ENCODE data around the gene NDUFS7. TPM values are rescaled to one million over a fixed set of nuclear protein-coding genes. Genes with fewer than 3 reads are reported as not detected.

The NDUFS7 gene
- total and polyA plus RNA-seq, 2 donors, result 61.8 to 86.7 TPM

DNA sequence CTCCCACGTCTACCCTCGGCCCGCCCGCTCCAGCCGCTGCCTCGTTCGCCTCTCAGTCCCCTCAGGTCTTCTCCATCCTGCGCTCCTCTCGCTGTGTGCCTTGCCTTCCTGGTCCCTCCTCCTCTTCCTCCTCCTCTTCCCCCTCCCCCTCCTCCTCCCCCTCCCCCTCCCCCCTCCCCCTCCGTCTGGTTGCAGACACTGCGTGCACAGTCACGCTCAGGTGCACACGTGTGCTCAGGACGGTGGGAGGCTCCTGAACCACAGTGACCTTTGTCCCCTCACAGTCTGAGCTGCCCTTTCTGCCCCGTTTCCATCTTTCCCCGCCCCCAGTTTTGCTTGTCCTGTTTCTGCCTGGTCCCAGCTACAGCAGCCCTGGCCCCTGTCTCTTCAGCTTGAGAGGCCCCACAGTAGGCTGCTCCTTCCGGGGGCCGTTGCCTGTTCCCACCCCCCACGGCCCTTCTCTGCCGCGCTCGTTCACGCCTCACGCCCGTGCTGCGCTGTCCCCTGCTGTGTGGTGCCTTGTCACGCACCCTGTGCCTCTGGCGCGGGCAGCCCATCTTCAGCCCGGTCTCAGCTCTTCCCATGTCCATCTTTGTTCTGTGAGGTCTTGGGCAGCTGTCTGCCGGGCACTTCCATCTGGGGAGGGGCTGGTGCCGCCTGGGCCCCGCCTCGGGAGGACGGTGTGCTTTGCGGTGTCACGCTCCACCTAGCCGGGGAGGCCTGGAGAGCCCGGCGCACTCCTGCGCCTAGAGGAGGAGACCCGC, 40.7 kb downstream of the NDUFS7 start:
- 93% methylated on average over 40 of the region's 42 CpGs for WGBS
- no peak overlapping the region for H3K27ac ChIP-seq (ENCODE audit: low read depth in 1 of 2, low read length in 1 of 2)

GRCh38 chr19:1425102-1425837, 41.6 kb downstream of the NDUFS7 start:
- DNase-seq (ENCODE audit: low read depth in 6 of 9, low spot score in 9 of 9), result no peak
- Histone ChIP-seq H3K36me3 (ENCODE audit: control insufficient read depth in 2 of 2, insufficient read depth in 2 of 2, low read length in 1 of 2) (peaks cover 91 to 97% of the 10 kb centered on the region in 2 donors), H3K27ac (ENCODE audit: low read depth in 1 of 2, low read length in 1 of 2) (no peak overlapping the region), H3K4me3 (ENCODE audit: low read length in 2 of 2) (no peak overlapping the region), H3K9me3 (ENCODE audit: control insufficient read depth in 2 of 2, insufficient read depth in 1 of 2, low read length in 1 of 2) (no peaks in the 10 kb centered on the region), H3K27me3 (ENCODE audit: control insufficient read depth in 2 of 2, insufficient read depth in 1 of 2, low read length in 1 of 2) (no peaks in the 10 kb centered on the region), H3K4me1 (ENCODE audit: control insufficient read depth in 2 of 2, insufficient read depth in 2 of 2, low read length in 2 of 2) (peaks cover 0 to 7% of the 10 kb centered on the region in 2 donors)
- WGBS, result 96% methylated on average over 33 of the region's 33 CpGs

More for the DNA sequence above, 40.7 kb downstream of the NDUFS7 start:
- no peaks in the 10 kb centered on the region for H3K27me3 ChIP-seq (ENCODE audit: control insufficient read depth in 2 of 2, insufficient read depth in 1 of 2, low read length in 1 of 2)
- H3K9me3 ChIP-seq (ENCODE audit: control insufficient read depth in 2 of 2, insufficient read depth in 1 of 2, low read length in 1 of 2), result no peaks in the 10 kb centered on the region
- H3K36me3 ChIP-seq (ENCODE audit: control insufficient read depth in 2 of 2, insufficient read depth in 2 of 2, low read length in 1 of 2), result peaks cover 86 to 94% of the 10 kb centered on the region in 2 donors
- peaks cover 0 to 7% of the 10 kb centered on the region in 2 donors for H3K4me1 ChIP-seq (ENCODE audit: control insufficient read depth in 2 of 2, insufficient read depth in 2 of 2, low read length in 2 of 2)
- no peak overlapping the region for H3K4me3 ChIP-seq (ENCODE audit: low read length in 2 of 2)
- no peak for DNase-seq (ENCODE audit: low read depth in 6 of 9, low spot score in 9 of 9)

DNA sequence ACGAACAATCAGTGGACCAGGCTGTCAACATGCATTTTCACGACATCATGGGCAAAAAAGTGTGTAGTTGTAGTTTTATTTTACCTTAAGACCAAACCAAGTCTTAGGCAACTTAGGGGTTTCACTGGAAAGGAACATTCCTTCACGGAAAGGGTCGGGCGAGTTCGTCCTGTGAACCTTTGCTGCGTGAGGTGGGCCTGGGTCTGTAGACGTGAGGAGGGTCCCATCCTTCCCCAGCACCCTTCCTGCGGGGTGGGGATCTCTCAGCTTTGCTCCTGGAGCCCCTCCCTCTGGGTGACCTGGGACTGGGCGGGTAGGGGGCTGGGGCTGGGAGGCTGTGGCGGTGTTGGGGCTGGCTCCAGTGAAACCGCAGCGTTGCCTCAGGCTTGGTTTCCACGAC, 42.2 kb downstream of the NDUFS7 start:
- H3K4me3 ChIP-seq (ENCODE audit: low read length in 2 of 2), result no peak overlapping the region
- no peak overlapping the region for H3K27ac ChIP-seq (ENCODE audit: low read depth in 1 of 2, low read length in 1 of 2)
- WGBS, result 96% methylated on average over 14 of the region's 14 CpGs
- no peak for DNase-seq (ENCODE audit: low read depth in 6 of 9, low spot score in 9 of 9)
- H3K36me3 ChIP-seq (ENCODE audit: control insufficient read depth in 2 of 2, insufficient read depth in 2 of 2, low read length in 1 of 2), result peaks cover 88 to 94% of the 10 kb centered on the region in 2 donors
- H3K9me3 ChIP-seq (ENCODE audit: control insufficient read depth in 2 of 2, insufficient read depth in 1 of 2, low read length in 1 of 2), result no peaks in the 10 kb centered on the region
- H3K27me3 ChIP-seq (ENCODE audit: control insufficient read depth in 2 of 2, insufficient read depth in 1 of 2, low read length in 1 of 2), result no peaks in the 10 kb centered on the region
- peaks cover 0 to 7% of the 10 kb centered on the region in 2 donors for H3K4me1 ChIP-seq (ENCODE audit: control insufficient read depth in 2 of 2, insufficient read depth in 2 of 2, low read length in 2 of 2)

- Histone ChIP-seq H3K27ac (ENCODE audit: low read depth in 1 of 2, low read length in 1 of 2) (no peak overlapping the region), H3K9me3 (ENCODE audit: control insufficient read depth in 2 of 2, insufficient read depth in 1 of 2, low read length in 1 of 2) (no peaks in the 10 kb centered on the region), H3K4me1 (ENCODE audit: control insufficient read depth in 2 of 2, insufficient read depth in 2 of 2, low read length in 2 of 2) (peaks cover 0 to 7% of the 10 kb centered on the region in 2 donors), H3K4me3 (ENCODE audit: low read length in 2 of 2) (no peak overlapping the region), H3K36me3 (ENCODE audit: control insufficient read depth in 2 of 2, insufficient read depth in 2 of 2, low read length in 1 of 2) (peaks cover 84 to 91% of the 10 kb centered on the region in 2 donors), H3K27me3 (ENCODE audit: control insufficient read depth in 2 of 2, insufficient read depth in 1 of 2, low read length in 1 of 2) (no peaks in the 10 kb centered on the region)
- 90% methylated on average over 9 of the region's 9 CpGs for WGBS
- DNase-seq (ENCODE audit: low read depth in 6 of 9, low spot score in 9 of 9), result no peak
These were observed 43.0 kb downstream of the NDUFS7 start for GRCh38 chr19:1426736-1427135.

DNA sequence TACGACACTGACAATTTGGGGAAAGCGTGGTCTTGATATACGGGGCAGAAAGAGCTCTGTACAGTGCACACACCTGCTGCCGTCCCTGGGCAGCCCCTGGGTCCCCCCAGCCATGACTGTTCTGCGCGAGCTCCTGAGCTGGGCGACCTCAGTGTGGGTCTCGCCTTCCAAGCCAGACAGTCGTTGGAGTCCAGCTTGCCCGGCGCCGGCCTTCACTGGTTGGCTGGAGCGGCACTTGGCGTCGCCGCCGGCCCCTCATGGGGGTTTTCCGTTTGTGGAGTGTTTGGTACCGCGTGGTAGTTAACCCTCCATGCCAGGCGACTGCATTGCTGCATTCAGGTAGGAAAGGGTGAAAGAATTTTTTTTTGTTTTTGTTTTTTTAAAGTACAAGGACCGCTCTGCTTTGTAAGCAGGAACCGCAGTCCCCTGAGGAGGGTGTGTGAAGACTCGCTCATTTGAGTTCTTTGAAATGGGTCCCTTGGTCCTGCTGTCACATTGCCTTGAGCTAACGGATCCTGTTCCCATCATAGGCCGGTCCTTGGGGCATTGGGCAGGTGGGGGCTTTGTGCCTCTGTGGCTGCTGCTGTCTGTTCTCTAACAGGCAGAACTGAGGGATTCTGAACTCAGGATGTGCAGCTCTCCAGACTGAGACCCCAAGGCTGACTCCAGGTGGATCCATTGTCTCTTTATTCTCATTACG, 43.7 kb downstream of the NDUFS7 start:
- Histone ChIP-seq H3K27ac (ENCODE audit: low read depth in 1 of 2, low read length in 1 of 2) (no peak overlapping the region), H3K27me3 (ENCODE audit: control insufficient read depth in 2 of 2, insufficient read depth in 1 of 2, low read length in 1 of 2) (no peaks in the 10 kb centered on the region), H3K4me3 (ENCODE audit: low read length in 2 of 2) (no peak overlapping the region), H3K9me3 (ENCODE audit: control insufficient read depth in 2 of 2, insufficient read depth in 1 of 2, low read length in 1 of 2) (no peaks in the 10 kb centered on the region), H3K4me1 (ENCODE audit: control insufficient read depth in 2 of 2, insufficient read depth in 2 of 2, low read length in 2 of 2) (peaks cover 0 to 7% of the 10 kb centered on the region in 2 donors), H3K36me3 (ENCODE audit: control insufficient read depth in 2 of 2, insufficient read depth in 2 of 2, low read length in 1 of 2) (peaks cover 84 to 91% of the 10 kb centered on the region in 2 donors)
- DNase-seq (ENCODE audit: low read depth in 6 of 9, low spot score in 9 of 9), result no peak
- WGBS, result 96% methylated on average over 27 of the region's 27 CpGs

- H3K36me3 ChIP-seq (ENCODE audit: control insufficient read depth in 2 of 2, insufficient read depth in 2 of 2, low read length in 1 of 2), result peaks cover 84 to 91% of the 10 kb centered on the region in 2 donors
- 97% methylated on average over 41 of the region's 41 CpGs for WGBS
- peaks cover 0 to 7% of the 10 kb centered on the region in 2 donors for H3K4me1 ChIP-seq (ENCODE audit: control insufficient read depth in 2 of 2, insufficient read depth in 2 of 2, low read length in 2 of 2)
- DNase-seq (ENCODE audit: low read depth in 6 of 9, low spot score in 9 of 9), result no peak
- H3K4me3 ChIP-seq (ENCODE audit: low read length in 2 of 2), result no peak overlapping the region
- H3K9me3 ChIP-seq (ENCODE audit: control insufficient read depth in 2 of 2, insufficient read depth in 1 of 2, low read length in 1 of 2), result no peaks in the 10 kb centered on the region
- no peak overlapping the region for H3K27ac ChIP-seq (ENCODE audit: low read depth in 1 of 2, low read length in 1 of 2)
- no peaks in the 10 kb centered on the region for H3K27me3 ChIP-seq (ENCODE audit: control insufficient read depth in 2 of 2, insufficient read depth in 1 of 2, low read length in 1 of 2)
These were observed 45.2 kb downstream of the NDUFS7 start for GRCh38 chr19:1428738-1429391.

DNA sequence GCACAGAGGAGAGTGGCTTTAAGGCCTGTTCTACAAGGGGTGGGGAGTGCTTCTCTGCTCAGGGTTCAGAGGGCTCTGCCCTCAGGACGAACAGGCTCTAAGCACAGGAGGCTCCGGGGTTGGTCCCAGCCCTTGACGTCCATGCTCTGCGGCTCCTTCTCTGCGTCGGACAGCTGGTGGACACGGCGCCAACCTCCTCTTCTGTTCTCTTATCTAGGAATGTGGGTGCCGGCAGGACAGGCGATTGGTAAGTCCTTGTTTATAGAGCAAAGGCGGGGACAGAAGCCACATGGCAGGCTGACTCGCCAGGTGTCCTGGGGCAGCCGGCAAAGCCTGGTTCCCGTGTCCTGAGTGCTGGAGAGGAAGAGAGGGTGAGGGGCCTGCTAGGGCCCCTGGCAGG, 46.0 kb downstream of the NDUFS7 start:
- DNase-seq (ENCODE audit: low read depth in 6 of 9, low spot score in 9 of 9), result no peak
- H3K9me3 ChIP-seq (ENCODE audit: control insufficient read depth in 2 of 2, insufficient read depth in 1 of 2, low read length in 1 of 2), result no peaks in the 10 kb centered on the region
- no peaks in the 10 kb centered on the region for H3K27me3 ChIP-seq (ENCODE audit: control insufficient read depth in 2 of 2, insufficient read depth in 1 of 2, low read length in 1 of 2)
- no peak overlapping the region for H3K4me3 ChIP-seq (ENCODE audit: low read length in 2 of 2)
- H3K27ac ChIP-seq (ENCODE audit: low read depth in 1 of 2, low read length in 1 of 2), result no peak overlapping the region
- H3K36me3 ChIP-seq (ENCODE audit: control insufficient read depth in 2 of 2, insufficient read depth in 2 of 2, low read length in 1 of 2), result peaks cover 84 to 92% of the 10 kb centered on the region in 2 donors
- WGBS, result 96% methylated on average over 14 of the region's 14 CpGs
- H3K4me1 ChIP-seq (ENCODE audit: control insufficient read depth in 2 of 2, insufficient read depth in 2 of 2, low read length in 2 of 2), result peaks cover 0 to 5% of the 10 kb centered on the region in 2 donors

- DNase-seq (ENCODE audit: low read depth in 6 of 9, low spot score in 9 of 9), result no peak
- H3K27me3 ChIP-seq (ENCODE audit: control insufficient read depth in 2 of 2, insufficient read depth in 1 of 2, low read length in 1 of 2), result no peaks in the 10 kb centered on the region
- peaks cover 0 to 5% of the 10 kb centered on the region in 2 donors for H3K4me1 ChIP-seq (ENCODE audit: control insufficient read depth in 2 of 2, insufficient read depth in 2 of 2, low read length in 2 of 2)
- H3K4me3 ChIP-seq (ENCODE audit: low read length in 2 of 2), result no peak overlapping the region
- 94% methylated on average over 14 of the region's 14 CpGs for WGBS
- H3K9me3 ChIP-seq (ENCODE audit: control insufficient read depth in 2 of 2, insufficient read depth in 1 of 2, low read length in 1 of 2), result no peaks in the 10 kb centered on the region
- H3K36me3 ChIP-seq (ENCODE audit: control insufficient read depth in 2 of 2, insufficient read depth in 2 of 2, low read length in 1 of 2), result peaks cover 80 to 90% of the 10 kb centered on the region in 2 donors
- no peak overlapping the region for H3K27ac ChIP-seq (ENCODE audit: low read depth in 1 of 2, low read length in 1 of 2)
These were observed 46.5 kb downstream of the NDUFS7 start for GRCh38 chr19:1430246-1430645.

All from thymus (tissue), 11 donors.